ENCODE measurements around the gene TTC23L.

TTC23L gene

DNA sequence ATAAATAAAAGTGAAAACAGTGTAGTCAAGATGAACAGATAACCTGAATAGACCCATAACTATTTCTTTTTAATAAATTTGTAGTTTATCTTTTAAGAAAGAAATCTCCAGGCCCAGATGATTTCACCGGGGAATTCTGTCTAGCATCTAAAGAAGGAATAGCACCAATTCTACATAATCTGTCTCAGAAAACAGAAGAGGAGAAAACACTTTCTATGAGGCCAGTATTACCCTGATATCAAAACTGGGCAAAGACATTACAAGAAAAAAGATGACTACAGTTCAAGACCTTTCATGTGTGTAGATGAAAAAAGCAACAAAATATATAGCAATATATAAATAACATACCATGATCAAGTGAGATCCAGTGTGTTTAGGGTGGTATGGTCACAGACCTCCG lies 31.4 kb downstream of the TTC23L start:
- no peak for DNase-seq (ENCODE audit: low read depth)

DNA sequence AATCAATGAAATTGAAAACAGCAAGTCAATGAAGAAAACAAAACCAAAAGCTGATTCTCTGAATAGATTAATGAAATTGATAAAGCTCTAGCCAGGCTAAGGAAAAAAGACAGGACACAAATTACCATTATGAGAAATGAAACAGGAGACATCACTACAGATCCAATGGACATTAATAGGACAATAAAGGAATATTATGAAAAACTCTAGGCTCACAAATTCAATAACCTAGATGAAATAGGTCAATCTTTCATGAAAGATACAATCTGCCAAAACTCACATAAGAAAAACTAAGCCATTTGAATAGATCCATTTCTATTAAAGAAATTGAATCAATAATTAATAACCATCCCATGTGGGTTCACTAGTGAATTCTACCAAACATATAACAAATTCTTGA lies 37.3 kb downstream of the TTC23L start:
- no peak for DNase-seq (ENCODE audit: low read depth)

GRCh38 chr5:34881246-34881645 lies 42.3 kb downstream of the TTC23L start:
- DNase-seq (ENCODE audit: low read depth), result no peak

- DNase-seq (ENCODE audit: low read depth), result no peak
These were observed 47.6 kb downstream of the TTC23L start for GRCh38 chr5:34886392-34887119.

DNA sequence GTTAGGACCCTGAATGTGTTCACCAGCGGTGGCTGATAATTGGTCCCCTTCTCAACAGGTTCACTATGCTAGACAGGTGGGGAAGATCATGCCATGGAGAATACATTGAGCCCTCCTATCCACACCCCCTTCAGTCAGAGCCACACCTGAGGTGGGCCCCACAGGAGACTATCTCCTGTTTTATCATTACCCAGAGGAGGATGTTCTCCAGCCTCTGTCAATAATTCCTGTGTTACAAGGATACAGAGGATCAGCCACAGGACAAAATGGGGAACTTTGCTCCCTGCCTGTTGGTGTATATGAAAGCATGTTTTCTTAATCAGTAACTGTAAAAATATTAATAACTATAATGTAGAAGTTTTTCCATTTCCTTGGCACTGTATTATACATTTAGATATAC lies 50.4 kb downstream of the TTC23L start:
- no peak for DNase-seq (ENCODE audit: low read depth)

- no peak for DNase-seq (ENCODE audit: low read depth)
These were observed 53.0 kb downstream of the TTC23L start for GRCh38 chr5:34891981-34892380.

DNA sequence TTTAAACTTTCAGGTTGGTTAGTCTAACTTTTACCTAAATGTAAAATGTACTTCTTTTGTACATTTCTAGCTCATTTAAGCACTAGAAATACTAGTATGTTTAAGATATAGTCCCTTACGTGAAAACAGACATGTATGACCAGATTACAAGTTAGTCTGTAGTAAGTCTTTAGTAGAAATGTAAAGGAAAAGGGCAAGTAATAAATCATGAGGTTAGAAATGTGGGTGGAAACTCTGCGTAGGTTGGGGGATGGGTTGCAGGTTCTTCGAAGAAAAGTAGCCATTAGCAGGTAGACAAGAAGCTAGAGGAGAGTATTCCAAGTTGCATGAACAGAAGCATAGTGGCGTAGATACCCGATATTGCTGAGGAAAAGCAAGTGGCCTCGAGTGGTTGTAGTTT lies 53.5 kb downstream of the TTC23L start:
- DNase-seq (ENCODE audit: low read depth), result no peak

GRCh38 chr5:34894716-34895115 lies 55.8 kb downstream of the TTC23L start:
- no peak for DNase-seq (ENCODE audit: low read depth)

DNA sequence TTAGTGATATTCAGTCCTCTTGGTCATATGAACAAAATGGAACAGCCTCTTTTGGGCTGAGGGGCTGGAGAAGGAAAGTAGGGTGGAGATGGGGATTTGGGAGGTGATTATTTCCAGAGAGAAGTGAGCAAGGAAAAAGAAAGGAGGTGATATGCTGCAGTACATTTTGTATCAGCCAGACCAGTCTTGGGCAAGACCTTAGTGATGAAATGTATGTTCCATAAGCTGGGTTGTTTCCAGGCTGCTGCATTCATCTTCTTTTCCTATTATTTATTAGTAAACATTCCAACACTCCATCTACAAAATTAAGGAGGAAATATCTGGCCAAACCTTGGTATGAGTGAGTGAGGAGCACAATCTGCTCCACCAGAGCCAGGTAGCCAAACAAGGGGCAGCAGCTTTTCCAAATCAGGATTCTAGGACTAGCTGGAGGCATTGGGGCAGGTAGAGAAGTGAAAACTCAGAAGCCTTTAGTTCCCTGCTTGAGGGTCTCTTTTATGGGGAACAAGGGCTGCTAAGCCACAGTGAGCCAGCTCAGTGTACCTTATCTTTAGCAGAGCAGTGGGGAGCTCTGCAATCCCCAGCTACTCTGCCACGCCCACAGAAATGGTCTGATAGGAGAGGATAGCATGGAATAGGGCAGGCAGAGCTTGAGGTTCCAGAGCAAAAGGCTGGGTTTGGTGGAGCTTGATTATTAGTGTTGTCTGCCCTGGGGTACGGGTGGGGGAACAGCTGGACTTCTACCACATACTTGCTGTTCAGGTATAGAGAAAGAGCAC lies 56.9 kb downstream of the TTC23L start:
- DNase-seq (ENCODE audit: low read depth), result no peak

DNA sequence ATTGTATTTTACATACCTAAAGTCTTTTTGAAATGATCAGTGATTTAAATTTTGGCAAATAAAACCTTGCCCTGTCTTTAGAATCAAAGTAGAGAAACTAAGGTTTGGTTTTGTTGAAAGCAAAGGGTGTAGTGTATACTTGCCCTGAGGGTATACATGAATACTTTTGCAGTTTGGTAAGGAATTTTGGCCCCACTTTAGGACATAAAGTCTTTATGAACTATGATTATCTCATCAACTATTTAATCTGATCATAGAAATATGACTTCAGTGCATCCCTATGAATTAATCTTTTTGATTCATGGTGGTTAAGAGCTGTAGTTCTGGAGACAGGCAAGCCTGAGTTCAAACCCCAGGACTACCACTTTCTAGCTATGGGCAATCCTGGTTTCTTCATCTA lies 58.7 kb downstream of the TTC23L start:
- no peak for DNase-seq (ENCODE audit: low read depth)

DNA sequence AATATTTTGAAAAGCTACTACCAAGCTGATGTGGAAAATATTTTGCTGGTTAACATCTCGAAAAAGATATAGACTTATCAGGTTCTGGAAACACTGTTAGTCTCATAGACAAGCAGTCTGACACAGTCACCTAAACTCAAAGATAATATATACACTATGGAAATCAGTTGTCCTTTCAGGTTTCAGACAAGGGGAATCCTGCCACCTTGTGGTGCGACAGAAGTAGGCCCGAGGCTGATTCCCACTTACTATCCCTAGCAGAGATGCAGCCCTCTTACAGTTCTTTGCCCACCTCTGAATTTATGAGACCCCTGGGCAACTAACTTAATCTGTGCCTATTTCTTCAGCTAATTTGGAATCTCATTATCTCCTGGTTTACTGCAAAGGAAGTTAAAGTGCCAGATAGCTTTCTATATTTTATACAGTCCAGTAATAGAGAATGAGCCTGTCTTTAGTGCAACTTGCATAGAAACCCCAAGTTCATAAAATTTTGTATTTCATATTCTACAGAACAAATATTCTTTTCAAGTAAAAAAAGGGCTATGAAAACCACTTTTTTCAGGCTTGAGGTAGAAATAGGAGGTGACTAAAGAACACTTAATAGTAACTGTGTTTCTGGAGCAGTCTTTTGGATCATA lies 59.4 kb downstream of the TTC23L start:
- peak; percentile 23 for DNase-seq (ENCODE audit: low read depth)

DNA sequence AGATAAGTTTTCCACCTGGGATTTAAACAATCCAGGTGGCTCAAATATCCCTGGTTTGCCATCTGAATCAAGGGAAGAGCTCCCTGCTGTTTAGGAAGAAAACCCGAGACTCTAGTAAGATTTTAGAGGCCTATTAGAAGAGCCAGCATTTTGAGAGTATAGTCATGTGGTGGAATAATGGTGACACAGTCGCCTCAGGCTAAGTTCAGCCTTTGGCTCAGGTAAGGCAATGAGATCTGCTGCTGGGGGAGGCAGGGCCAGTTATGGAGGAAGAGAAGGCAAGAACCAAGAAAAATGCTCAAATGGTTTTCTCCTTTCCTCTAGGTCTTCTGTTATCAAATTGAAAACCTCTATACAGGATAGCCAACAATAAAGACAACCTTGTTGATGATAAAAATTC lies 60.1 kb downstream of the TTC23L start:
- DNase-seq (ENCODE audit: low read depth), result no peak

GRCh38 chr5:34900652-34901051 lies 61.7 kb downstream of the TTC23L start:
- no peak for DNase-seq (ENCODE audit: low read depth)

GRCh38 chr5:34903260-34903659 lies 64.3 kb downstream of the TTC23L start:
- no peak for DNase-seq (ENCODE audit: low read depth)

- no peak for DNase-seq (ENCODE audit: low read depth)
These were observed 66.6 kb downstream of the TTC23L start for GRCh38 chr5:34905564-34905963.

DNA sequence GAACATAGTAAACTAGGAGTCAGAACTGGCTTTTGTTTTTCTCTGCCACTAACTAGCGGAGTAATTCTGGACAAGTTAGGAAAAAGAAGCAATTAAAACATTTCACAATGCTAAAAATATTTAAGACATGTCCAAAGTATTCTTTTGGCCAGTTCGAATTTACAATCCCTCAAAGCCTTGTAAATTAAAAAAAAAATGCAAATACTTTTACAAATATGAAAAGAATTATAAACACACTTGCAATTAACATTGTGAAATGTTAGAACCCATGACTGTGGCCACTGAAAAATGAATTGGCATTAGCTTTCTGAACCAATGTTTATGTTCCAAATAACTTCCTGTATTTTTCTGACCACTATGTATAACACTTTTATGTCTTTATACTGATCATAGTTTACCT lies 74.1 kb downstream of the TTC23L start:
- no peak for DNase-seq (ENCODE audit: low read depth)

GRCh38 chr5:34914671-34915138 lies 75.7 kb downstream of the TTC23L start:
- DNase-seq (ENCODE audit: low read depth), result no peak

GRCh38 chr5:34915139-34915855 lies 76.3 kb downstream of the TTC23L start, which contains the start of the genes BRIX1 and RAD1:
Gene BRIX1 (plus strand): TSS chr5:34915711. CDS start chr5:34915739, 28 bp downstream.
Gene RAD1 (minus strand): TSS chr5:34915504. CDS start chr5:34914892, 612 bp downstream.
- DNase-seq (ENCODE audit: low read depth), result peak; percentile 87

GRCh38 chr5:34915856-34916192 lies 76.9 kb downstream of the TTC23L start:
- DNase-seq (ENCODE audit: low read depth), result no peak

DNA sequence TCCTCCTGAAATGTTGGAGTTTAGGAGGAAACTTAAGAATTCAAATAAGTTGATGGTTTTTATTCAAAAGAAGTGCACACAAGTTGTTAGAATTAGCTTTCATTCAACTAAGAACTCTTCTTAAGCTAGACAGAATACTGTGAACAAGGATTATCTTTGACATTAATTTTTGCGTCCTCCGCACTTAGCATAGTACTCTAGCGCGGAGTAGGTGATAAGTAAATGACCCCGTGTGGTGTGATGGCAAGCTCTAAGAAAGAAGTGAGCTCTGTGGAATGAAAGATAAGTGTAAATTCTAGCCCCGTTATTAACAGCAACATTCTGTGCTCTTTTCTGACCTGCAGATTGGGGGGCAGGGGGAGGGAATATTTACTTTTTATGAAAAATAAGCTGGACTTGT lies 77.6 kb downstream of the TTC23L start:
- no peak for DNase-seq (ENCODE audit: low read depth)

DNA sequence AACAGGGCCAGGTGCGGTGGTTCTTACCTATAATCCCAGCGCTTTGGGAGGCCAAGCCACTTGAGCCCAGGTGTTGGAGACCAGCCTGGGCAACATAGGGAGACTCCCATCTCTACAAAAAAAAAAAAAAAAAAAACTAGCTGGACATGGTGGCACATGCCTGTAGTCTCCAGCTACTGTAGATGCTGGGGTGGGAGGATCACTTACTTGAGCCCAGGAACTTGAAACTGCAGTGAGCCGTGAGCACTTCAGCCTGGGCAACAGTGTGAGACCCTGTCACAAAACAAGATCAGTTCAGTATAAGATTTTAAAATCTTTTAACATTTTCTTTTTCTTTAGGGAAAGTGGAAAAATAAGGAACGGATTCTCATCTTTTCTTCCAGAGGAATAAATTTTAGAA lies 79.1 kb downstream of the TTC23L start:
- DNase-seq (ENCODE audit: low read depth), result no peak

GRCh38 chr5:34919077-34919476 lies 80.1 kb downstream of the TTC23L start:
- no peak for DNase-seq (ENCODE audit: low read depth)
